Measurements from ENCODE around the gene CFAP92.

DNA sequence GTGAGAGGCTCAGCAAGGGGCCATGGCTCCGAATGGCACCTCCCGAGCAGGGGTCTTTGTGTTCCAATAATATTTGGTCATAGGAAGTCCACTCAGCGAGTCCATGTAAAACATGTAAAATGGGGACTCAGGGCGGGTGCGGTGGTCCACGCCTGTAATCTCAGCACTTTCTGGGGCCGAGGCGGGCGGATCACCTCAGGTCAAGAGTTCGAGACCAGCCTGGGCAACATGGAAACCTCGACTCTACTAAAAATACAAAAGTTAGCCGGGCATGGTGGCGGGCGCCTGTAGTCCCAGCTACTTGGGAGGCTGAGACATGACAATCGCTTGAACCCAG, 33.6 kb upstream of the CFAP92 start:
- TF ChIP-seq, protein P1, sequence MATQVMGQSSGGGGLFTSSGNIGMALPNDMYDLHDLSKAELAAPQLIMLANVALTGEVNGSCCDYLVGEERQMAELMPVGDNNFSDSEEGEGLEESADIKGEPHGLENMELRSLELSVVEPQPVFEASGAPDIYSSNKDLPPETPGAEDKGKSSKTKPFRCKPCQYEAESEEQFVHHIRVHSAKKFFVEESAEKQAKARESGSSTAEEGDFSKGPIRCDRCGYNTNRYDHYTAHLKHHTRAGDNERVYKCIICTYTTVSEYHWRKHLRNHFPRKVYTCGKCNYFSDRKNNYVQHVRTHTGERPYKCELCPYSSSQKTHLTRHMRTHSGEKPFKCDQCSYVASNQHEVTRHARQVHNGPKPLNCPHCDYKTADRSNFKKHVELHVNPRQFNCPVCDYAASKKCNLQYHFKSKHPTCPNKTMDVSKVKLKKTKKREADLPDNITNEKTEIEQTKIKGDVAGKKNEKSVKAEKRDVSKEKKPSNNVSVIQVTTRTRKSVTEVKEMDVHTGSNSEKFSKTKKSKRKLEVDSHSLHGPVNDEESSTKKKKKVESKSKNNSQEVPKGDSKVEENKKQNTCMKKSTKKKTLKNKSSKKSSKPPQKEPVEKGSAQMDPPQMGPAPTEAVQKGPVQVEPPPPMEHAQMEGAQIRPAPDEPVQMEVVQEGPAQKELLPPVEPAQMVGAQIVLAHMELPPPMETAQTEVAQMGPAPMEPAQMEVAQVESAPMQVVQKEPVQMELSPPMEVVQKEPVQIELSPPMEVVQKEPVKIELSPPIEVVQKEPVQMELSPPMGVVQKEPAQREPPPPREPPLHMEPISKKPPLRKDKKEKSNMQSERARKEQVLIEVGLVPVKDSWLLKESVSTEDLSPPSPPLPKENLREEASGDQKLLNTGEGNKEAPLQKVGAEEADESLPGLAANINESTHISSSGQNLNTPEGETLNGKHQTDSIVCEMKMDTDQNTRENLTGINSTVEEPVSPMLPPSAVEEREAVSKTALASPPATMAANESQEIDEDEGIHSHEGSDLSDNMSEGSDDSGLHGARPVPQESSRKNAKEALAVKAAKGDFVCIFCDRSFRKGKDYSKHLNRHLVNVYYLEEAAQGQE (IDR thresholded peaks at IDR 0.05; ENCODE audit: insufficient read depth in 1 of 2, low read depth in 2 of 2, low read length in 2 of 2), result no peak
- TF ChIP-seq POLR2AphosphoS5 (IDR thresholded peaks at IDR 0.05; ENCODE audit: low read depth, low read length) (no peak), TAF1 (IDR thresholded peaks at IDR 0.05; ENCODE audit: borderline replicate concordance, insufficient read depth, low read length) (no peak), FOXP2 (optimal IDR thresholded peaks at IDR 0.05; ENCODE audit: borderline replicate concordance, extremely low read depth, extremely low read length, insufficient read depth) (no peak), SIN3A (IDR thresholded peaks at IDR 0.05; ENCODE audit: borderline replicate concordance, insufficient read depth, low read length) (no peak)

All from PFSK-1 (cell line).